HCT116 (cell line): ENCODE measurements around the gene DOK1. TPM values are rescaled to one million over a fixed set of nuclear protein-coding genes. Genes with fewer than 3 reads are reported as not detected.

Experiments used
- ATAC-seq: fragments of 200-7000 bp; cut with Tn5 transposase; 2 replicates; pipeline ENCODE4 v1.9.1; 2020; ENCODE audit warnings: mild to moderate bottlenecking, moderate library complexity
- BruUV-seq: library from RNA; stranded (reverse); fragments of 400-500 nt; replicated peaks from 2 replicates; lab custom pipeline; 2021; lab: Mats Ljungman, UMichigan
- CTCF ChIA-PET: fragments of 300-600 bp; sonication (Branson Sonifier 250); formaldehyde crosslinking; loops from one replicate; lab custom pipeline; 2021; ENCODE audit warnings: antibody characterized with exemption; lab: Charles Lee
- POLR2A ChIA-PET: fragments of 300-600, 350-600 bp; sonication (Branson Sonifier 250); formaldehyde crosslinking; loops from one replicate; lab custom pipeline; 2021; ENCODE audit warnings: antibody characterized with exemption; lab: Charles Lee
- RAD21 ChIA-PET, 2 experiments: fragments of 300-600 bp; sonication (Branson Sonifier 250); formaldehyde crosslinking; loops; one replicate each; lab custom pipeline; 2023; ENCODE audit warnings: low total read pairs in 2 of 2; ENCODE audit not compliant: uncharacterized antibody in 2 of 2, unreplicated experiment in 2 of 2, low non-redundant PET in 1 of 2; lab: Charles Lee
- DNase-seq: peaks from one replicate; pipeline ENCODE4 v3.0.0-alpha.2; 2010; ENCODE audit warnings: low read depth, low spot score
- H2AFZ ChIP-seq: fragments of 200-600 bp; shearing (Covaris generic), sonication (generic); 2 replicates; pipeline ENCODE4 v1.6.1; 2017; ENCODE audit warnings: low read depth, mixed run types, mixed read lengths, antibody characterized with exemption, low read length; ENCODE audit not compliant: poor library complexity, severe bottlenecking
- H3K27ac ChIP-seq: 2 replicates; pipeline ENCODE4 v1.5.1; 2012; ENCODE audit warnings: low read depth, low read length
- H3K27me3 ChIP-seq: fragments of 200-600 bp; sonication (generic); 2 replicates; pipeline ENCODE4 v1.6.1; 2016; ENCODE audit warnings: mixed run types, low read length, mixed read lengths; ENCODE audit not compliant: insufficient read depth
- H3K36me3 ChIP-seq, 2 experiments: fragments of 200-500 bp in 1 of 2; fragments of 200-600 bp in 1 of 2; sonication (Bioruptor generic) in 1 of 2; sonication (generic) in 1 of 2; 2 replicates each; pipeline versions ENCODE4 v1.5.1 to v1.6.1; 2014 to 2016; ENCODE audit warnings: low read length in 2 of 2, inconsistent platforms in 1 of 2, mixed read lengths in 1 of 2, mixed run types in 1 of 2; ENCODE audit not compliant: insufficient read depth in 2 of 2, control insufficient read depth in 1 of 2
- H3K4me1 ChIP-seq, 2 experiments: fragments of 200-600 bp in 1 of 2; sonication (generic) in 1 of 2; 2 replicates each; pipeline versions ENCODE4 v1.5.1 to v1.6.1; 2012 to 2017; ENCODE audit warnings: low read length in 2 of 2, inconsistent platforms in 1 of 2, mild to moderate bottlenecking in 1 of 2, mixed read lengths in 1 of 2, mixed run types in 1 of 2, moderate library complexity in 1 of 2; ENCODE audit not compliant: insufficient read depth in 2 of 2, control insufficient read depth in 1 of 2
- H3K4me2 ChIP-seq: fragments of 200-600 bp; sonication (generic); 2 replicates; pipeline ENCODE4 v1.6.1; 2017; ENCODE audit warnings: mixed run types, low read length, mixed read lengths
- H3K4me3 ChIP-seq, 2 experiments: fragments of 200-600 bp in 1 of 2; sonication (generic) in 1 of 2; replicated peaks in 1 of 2; 2 replicates each; pipeline ENCODE4 v1.5.1; 2011 to 2016; ENCODE audit warnings: low read length in 2 of 2, control low read depth in 1 of 2, low read depth in 1 of 2, mild to moderate bottlenecking in 1 of 2, mixed read lengths in 1 of 2, mixed run types in 1 of 2
- H3K79me2 ChIP-seq: fragments of 200-600 bp; sonication (generic); 2 replicates; pipeline ENCODE4 v1.6.1; 2017; ENCODE audit warnings: mild to moderate bottlenecking, mixed run types, low read length, moderate library complexity, mixed read lengths; ENCODE audit not compliant: insufficient read depth
- H3K9ac ChIP-seq: fragments of 200-600 bp; sonication (generic); 2 replicates; pipeline ENCODE4 v1.6.1; 2016; ENCODE audit warnings: low read length, mixed read lengths
- H3K9me2 ChIP-seq: fragments of 200-600 bp; sonication (generic), shearing (Covaris generic); 2 replicates; pipeline ENCODE4 v1.6.1; 2017; ENCODE audit warnings: mixed run types, mild to moderate bottlenecking, moderate library complexity; ENCODE audit not compliant: insufficient read depth
- H3K9me3 ChIP-seq, 2 experiments: fragments of 200-500 bp in 1 of 2; fragments of 200-600 bp in 1 of 2; sonication (Bioruptor generic) in 1 of 2; sonication (generic) in 1 of 2; 2 replicates each; pipeline ENCODE4 v1.6.1; 2014 to 2017; ENCODE audit warnings: low read length in 2 of 2, mixed read lengths in 2 of 2, inconsistent platforms in 1 of 2, low read depth in 1 of 2, mild to moderate bottlenecking in 1 of 2, mixed run types in 1 of 2, moderate library complexity in 1 of 2; ENCODE audit not compliant: control insufficient read depth in 1 of 2, insufficient read depth in 1 of 2
- H4K20me1 ChIP-seq: fragments of 200-600 bp; sonication (generic), shearing (Covaris generic); 2 replicates; pipeline ENCODE4 v1.6.1; 2017; ENCODE audit warnings: mixed run types, mild to moderate bottlenecking, moderate library complexity; ENCODE audit not compliant: insufficient read depth
- ATF3 ChIP-seq: IDR thresholded peaks from 2 replicates; pipeline ENCODE4 v1.6.1; 2012
- CBX3 ChIP-seq: IDR thresholded peaks from 2 replicates; pipeline ENCODE4 v1.6.1; 2012; ENCODE audit warnings: low read depth
- CEBPB ChIP-seq: IDR thresholded peaks from 2 replicates; pipeline ENCODE4 v1.6.1; 2012; ENCODE audit warnings: low read depth
- EGR1 ChIP-seq: IDR thresholded peaks from 2 replicates; pipeline ENCODE4 v1.6.1; 2012; ENCODE audit warnings: low read depth
- ELF1 ChIP-seq: IDR thresholded peaks from 2 replicates; pipeline ENCODE4 v1.6.1; 2012; ENCODE audit warnings: low read depth, borderline replicate concordance
- EZH2 ChIP-seq: fragments of 200-600 bp; sonication (generic); IDR thresholded peaks from 2 replicates; pipeline ENCODE4 v1.6.1; 2017; ENCODE audit warnings: antibody characterized with exemption, mixed run types
- POLR2AphosphoS5 ChIP-seq: IDR thresholded peaks from 2 replicates; pipeline ENCODE4 v1.6.1; 2011; ENCODE audit warnings: mild to moderate bottlenecking, low read depth, low read length, moderate library complexity
- RAD21 ChIP-seq: IDR thresholded peaks from 2 replicates; pipeline ENCODE4 v1.6.1; 2012; ENCODE audit warnings: low read depth, mild to moderate bottlenecking
- SP1 ChIP-seq: IDR thresholded peaks from 2 replicates; pipeline ENCODE4 v1.6.1; 2012; ENCODE audit warnings: low read depth
- YY1 ChIP-seq: IDR thresholded peaks from 2 replicates; pipeline ENCODE4 v1.6.1; 2011; ENCODE audit warnings: low read length, low read depth, moderate library complexity, mild to moderate bottlenecking; ENCODE audit not compliant: insufficient replicate concordance; ENCODE audit errors: extremely low read depth
- ZNF274 ChIP-seq: fragments of 200-500 bp; sonication (Bioruptor generic); IDR thresholded peaks from 2 replicates; pipeline ENCODE4 v1.6.1; 2014; ENCODE audit warnings: mild to moderate bottlenecking, low read depth, low read length, inconsistent platforms
- intact Hi-C: fragments of 100-400 bp; cut with micrococcal nuclease; formaldehyde crosslinking; loops from 2 replicates; pipeline ENCODE4 v1.10.0; 2022
- total RNA-seq: library from RNA; stranded (reverse); gene quantifications from one replicate; pipeline ENCODE4 v1.2.1, GENCODE V29; 2021; ENCODE audit not compliant: unreplicated experiment
- TF ChIP-seq, protein P1 (sequence below): IDR thresholded peaks from 2 replicates; pipeline ENCODE4 v1.6.1; 2012; ENCODE audit warnings: low read depth

DOK1 gene
- total RNA-seq, 1 experiment from 2014 or later = 18.8 TPM

GRCh38 chr2:74551942-74552913, 2.3 kb upstream of the DOK1 start:
- Histone ChIP-seq H4K20me1 (no peaks in the 10 kb centered on the region), H3K27me3 (no peaks in the 10 kb centered on the region), H2AFZ (no peak overlapping the region)
- BruUV-seq = no TSS peak
- no peak for ATAC-seq
- RAD21 ChIA-PET = no interaction called here
- no peak for TF ChIP-seq ELF1
- TF ChIP-seq ATF3 = no peak
- TF ChIP-seq EZH2 = no peak
- no peak for TF ChIP-seq POLR2AphosphoS5
- TF ChIP-seq CEBPB = no peak
- no peak for TF ChIP-seq EGR1
- no peak for TF ChIP-seq ZNF274
- no peak for TF ChIP-seq RAD21
- TF ChIP-seq CBX3 = no peak
- no peak for TF ChIP-seq YY1
- TF ChIP-seq SP1 = no peak
- TF ChIP-seq, protein P1, sequence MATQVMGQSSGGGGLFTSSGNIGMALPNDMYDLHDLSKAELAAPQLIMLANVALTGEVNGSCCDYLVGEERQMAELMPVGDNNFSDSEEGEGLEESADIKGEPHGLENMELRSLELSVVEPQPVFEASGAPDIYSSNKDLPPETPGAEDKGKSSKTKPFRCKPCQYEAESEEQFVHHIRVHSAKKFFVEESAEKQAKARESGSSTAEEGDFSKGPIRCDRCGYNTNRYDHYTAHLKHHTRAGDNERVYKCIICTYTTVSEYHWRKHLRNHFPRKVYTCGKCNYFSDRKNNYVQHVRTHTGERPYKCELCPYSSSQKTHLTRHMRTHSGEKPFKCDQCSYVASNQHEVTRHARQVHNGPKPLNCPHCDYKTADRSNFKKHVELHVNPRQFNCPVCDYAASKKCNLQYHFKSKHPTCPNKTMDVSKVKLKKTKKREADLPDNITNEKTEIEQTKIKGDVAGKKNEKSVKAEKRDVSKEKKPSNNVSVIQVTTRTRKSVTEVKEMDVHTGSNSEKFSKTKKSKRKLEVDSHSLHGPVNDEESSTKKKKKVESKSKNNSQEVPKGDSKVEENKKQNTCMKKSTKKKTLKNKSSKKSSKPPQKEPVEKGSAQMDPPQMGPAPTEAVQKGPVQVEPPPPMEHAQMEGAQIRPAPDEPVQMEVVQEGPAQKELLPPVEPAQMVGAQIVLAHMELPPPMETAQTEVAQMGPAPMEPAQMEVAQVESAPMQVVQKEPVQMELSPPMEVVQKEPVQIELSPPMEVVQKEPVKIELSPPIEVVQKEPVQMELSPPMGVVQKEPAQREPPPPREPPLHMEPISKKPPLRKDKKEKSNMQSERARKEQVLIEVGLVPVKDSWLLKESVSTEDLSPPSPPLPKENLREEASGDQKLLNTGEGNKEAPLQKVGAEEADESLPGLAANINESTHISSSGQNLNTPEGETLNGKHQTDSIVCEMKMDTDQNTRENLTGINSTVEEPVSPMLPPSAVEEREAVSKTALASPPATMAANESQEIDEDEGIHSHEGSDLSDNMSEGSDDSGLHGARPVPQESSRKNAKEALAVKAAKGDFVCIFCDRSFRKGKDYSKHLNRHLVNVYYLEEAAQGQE = no peak
- TF ChIP-seq, all 23 proteins: peak for 0
- no peaks in the 10 kb centered on the region for H3K9me3 ChIP-seq
- no peak for DNase-seq
- H3K4me3 ChIP-seq = no peak overlapping the region
- POLR2A ChIA-PET = no interaction called here
- intact Hi-C loops = no loop called here
- peak overlapping the region; percentile 10; the same call in 1 of the 2 replicates for H3K27ac ChIP-seq
- no peaks in the 10 kb centered on the region for H3K9me2 ChIP-seq
- no peak overlapping the region for H3K9ac ChIP-seq
- peaks cover 5 to 7% of the 10 kb centered on the region in 2 experiments; a peak in 3 of 4 replicates for H3K36me3 ChIP-seq
- H3K4me1 ChIP-seq = peaks cover 19 to 53% of the 10 kb centered on the region in 2 experiments; a peak in 3 of 4 replicates
- H3K79me2 ChIP-seq = peaks cover 23% of the 10 kb centered on the region; the same call in 1 of the 2 replicates
- H3K4me2 ChIP-seq = no peak overlapping the region
- CTCF ChIA-PET = no interaction called here
